Bone marrow (tissue), 2 donors: ENCODE data around the gene POLG.

ENCODE experiments used
- DNase-seq, 2 donors: peaks; one replicate each; lab custom pipeline; 2025; lab: John Stamatoyannopoulos, UW

The POLG gene

DNA sequence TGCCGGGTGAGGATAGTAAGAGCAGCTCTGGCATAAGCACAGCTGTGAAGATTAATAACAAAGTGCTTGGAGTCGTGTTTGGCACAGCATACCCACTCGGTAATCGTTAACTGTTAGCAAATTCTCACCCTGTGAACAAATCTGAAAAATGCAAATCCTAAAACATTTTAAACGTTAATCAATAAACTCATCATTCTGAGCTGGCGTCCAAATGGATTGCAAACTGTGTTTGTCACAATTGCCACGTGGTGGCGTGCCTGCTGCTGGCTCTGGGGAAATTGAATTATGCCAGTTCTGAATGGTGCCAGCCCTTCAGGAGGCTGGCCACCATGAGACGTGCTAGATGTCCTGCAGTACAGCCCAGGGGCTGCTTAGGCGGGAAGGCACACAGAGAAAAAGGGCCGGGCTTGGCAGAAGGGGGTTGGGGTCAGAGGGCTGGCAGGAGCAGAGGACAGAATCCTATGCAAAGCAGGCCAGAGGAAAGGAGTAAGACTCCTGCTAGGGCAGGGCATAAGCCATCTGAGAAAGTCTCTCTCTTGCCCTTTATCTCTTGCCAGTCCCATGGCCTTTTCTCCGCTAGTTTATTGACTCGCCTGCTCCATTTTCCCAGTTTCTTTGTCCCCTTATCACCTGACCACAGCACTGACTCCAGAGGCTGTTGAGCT, 22.1 kb upstream of the POLG start:
- DNase-seq, result no peak

- no peak for DNase-seq
Measured at GRCh38 chr15:89353991-89354390, 19.4 kb upstream of the POLG start.

- DNase-seq, result no peak
Measured at GRCh38 chr15:89352476-89352875, 17.9 kb upstream of the POLG start.

- no peak for DNase-seq
Measured at GRCh38 chr15:89349206-89349558, 14.6 kb upstream of the POLG start.

- no peak for DNase-seq
Measured at GRCh38 chr15:89346516-89347231, 12.1 kb upstream of the POLG start.

DNA sequence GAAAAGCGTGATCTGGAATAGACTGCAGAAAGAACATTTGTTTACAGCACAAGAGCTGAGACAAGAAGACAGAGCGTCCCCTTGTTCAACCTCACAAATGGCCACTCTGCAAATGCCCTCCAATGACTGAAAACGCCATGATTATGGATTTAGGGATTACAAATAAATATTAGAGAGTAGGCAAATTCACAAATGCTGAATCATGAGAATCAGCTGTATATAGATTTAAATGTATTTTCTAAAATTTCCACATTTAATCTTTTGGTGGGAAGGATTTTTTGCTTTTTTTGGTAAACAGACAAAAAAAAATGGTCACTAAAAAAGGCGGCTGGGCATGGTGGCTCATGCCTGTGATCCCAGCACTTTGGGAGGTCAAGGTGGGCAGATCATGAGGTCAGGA, 10.6 kb upstream of the POLG start:
- no peak for DNase-seq

GRCh38 chr15:89342840-89343239, 8.2 kb upstream of the POLG start:
- DNase-seq, result no peak

DNA sequence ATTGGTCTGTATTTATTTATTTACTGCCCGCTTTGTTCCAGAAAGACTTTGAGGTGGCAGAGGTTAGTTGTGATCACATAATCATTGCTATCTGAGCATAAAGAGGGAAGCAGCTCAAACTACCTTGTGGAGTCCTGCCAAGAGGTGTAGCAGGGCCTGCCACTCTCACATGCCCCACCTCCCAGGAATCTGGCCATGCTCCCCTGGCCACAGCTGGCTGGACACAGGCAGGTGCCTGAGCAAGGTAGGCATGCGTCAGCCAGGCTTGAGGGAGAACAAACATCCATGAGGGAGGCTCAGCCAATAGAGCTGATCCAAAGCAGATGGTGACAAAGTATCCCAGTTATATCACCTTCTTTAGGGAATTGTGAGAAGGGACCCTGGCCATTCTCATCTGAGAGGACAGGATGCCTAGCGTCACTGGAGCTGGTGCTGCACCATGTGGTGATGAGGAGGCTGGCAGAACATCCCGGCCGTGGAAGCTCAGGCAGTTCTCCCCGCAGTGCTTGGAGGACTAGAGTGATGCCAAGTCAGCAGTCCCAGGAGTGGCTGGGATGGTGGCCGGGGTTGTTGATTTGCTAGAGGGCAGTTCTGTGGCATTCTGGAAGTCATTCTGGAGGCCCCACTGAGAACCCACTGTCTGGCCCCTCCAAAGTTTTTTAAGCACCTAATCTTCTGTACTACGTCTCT, 6.8 kb upstream of the POLG start:
- DNase-seq, result no peak

DNA sequence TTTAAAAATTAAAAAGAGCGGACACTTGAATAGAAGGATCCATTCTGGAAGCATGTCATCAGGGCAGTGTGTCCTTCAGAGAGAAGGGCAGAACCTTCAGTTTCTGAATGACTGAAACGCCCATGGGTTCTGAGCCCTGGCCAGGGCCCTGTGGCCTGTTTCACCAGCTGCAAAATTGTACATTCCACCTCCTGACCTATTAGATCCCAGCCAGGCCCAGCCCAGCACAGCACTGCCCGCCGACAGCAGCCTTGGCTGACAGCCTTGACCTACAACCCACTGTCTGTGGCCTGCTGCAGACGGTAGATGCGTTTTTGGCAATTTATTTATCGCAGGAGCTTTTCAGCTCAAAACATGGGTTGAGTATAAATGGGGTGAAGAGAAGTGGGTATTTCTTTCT, 5.9 kb upstream of the POLG start:
- no peak for DNase-seq

GRCh38 chr15:89338036-89338435, 3.4 kb upstream of the POLG start:
- DNase-seq, result no peak

GRCh38 chr15:89335298-89336041, 846 bp upstream of the POLG start:
- no peak for DNase-seq

GRCh38 chr15:89333959-89334509, 590 bp downstream of the POLG start:
- peak in 1 of 2 donors; percentile 58 for DNase-seq

DNA sequence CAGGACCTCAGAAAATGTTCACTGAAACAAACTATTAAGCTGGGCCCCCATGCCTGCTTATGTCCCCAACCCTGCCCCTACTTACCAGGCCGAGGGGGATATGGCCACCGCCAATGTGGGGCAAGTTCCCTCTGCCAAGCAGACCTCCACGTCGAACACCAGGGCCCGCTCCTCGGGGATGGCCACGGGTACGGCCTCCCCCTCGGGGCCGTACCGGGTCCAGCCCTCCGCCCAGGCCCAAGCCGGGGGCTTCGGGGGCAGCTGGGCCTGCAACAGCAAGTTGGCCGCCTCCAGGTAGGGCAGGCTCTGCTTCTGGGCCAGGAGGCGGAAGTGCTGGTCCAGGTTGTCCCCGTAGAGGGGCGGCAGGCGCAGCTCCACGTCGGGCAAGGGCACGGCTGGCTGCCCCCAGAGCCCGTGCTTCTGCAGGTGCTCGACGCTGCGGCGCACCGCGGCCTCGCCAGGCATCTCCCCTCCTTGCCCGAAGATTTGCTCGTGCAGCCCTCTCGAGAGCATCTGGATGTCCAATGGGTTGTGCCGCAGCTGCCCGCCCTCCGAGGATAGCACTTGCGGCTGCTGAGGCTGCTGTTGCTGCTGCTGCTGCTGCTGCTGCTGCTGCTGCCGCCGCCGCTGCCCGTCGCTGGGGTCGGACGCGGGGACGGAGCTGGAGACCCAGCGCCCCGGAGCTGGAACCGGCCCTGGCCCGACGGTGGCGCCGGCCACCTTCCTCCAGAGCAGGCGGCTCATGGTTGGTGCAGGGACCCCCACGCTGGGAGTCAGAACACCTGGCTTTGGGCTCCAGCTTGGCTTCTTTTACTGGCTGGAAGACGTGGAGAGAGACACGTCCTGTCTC, 1.4 kb downstream of the POLG start:
- no peak for DNase-seq

- DNase-seq, result no peak
Measured at GRCh38 chr15:89332446-89332845, 2.2 kb downstream of the POLG start.

DNA sequence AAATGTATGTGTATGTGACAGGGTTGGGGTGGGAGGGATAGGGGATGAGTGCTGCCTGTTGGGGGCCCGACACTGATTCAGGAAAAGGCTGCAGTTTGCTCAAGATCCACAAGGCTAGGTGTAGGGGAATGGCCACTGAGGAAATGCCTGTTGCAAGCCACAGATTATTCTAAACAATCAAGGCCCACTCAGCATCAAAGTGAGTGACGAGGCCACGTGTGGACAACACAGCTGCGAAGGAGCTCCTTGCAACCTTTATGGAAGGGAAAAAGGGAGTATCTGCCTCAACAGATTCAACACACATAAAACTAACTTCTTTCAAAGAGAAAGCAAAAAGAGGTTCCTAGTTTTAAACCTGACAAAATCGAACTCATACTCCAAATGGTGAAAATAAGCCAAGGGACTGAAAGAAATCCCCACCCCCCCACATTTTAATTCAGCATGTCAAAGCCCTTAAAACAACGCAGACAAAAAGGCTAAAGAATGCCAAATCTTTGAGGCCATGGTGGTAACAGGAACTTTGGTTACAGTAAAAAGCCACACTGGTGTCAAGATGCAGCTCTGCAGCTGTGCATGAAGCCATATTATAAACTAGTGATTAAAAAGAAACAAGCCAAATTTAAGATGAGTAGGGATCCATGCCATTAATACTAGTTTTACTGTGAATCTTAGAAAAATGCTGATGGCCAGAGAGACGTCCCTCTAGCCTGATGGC, 3.6 kb downstream of the POLG start:
- no peak for DNase-seq

DNA sequence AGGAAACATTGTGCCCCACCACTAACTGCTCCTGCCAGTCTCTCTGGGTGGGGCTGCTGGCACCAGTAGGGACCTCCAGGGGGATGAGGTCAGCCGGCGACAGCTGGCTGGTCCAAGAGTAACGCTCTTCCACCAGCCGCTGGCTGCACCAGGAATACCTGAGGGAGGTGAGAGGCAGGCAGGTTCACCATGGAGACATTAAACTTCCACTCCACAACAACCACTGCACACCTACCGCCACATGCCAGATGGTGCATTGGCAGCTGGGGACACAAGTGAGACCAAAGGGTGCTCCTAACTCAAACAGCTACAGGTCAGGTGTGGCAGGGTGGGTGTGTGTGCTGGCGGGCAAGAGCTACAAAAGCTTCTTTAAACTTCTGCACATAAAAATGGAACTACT, 4.5 kb downstream of the POLG start:
- no peak for DNase-seq

DNA sequence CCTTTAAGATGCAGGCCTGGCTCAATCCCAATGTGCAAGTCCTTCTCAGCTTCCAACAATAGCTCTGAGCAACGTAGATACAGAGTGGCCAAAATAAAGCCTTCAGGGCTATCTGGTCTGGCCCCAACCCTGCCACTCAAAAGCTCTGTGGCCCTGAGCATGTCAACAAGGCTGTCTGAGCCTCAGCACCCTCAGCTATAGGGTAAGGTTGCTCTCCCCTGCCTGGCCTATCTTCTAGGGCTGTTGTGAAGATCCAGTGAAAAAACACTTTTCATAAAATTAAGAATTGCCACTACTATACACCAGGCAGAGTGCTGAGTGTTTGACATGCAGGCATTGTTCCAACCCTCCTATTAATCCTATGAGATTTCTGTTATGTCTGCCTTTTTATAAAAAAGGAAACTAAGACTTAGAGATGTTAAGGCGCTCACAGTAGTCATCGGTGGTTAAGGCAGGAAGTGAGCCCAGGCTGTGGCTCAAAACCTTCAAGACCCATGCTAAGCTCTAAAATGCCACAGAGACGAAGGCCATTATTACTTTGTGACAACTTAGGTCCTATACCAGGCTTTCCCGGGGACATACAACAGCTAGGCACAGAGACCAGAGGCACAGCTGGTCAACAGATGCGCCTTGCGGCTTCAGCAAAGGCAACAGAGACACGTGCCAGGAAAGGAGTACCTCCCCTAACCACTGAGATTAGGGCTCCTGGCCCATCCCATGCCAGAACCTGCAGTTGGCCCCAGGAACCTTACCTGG, 5.1 kb downstream of the POLG start:
- no peak for DNase-seq

DNA sequence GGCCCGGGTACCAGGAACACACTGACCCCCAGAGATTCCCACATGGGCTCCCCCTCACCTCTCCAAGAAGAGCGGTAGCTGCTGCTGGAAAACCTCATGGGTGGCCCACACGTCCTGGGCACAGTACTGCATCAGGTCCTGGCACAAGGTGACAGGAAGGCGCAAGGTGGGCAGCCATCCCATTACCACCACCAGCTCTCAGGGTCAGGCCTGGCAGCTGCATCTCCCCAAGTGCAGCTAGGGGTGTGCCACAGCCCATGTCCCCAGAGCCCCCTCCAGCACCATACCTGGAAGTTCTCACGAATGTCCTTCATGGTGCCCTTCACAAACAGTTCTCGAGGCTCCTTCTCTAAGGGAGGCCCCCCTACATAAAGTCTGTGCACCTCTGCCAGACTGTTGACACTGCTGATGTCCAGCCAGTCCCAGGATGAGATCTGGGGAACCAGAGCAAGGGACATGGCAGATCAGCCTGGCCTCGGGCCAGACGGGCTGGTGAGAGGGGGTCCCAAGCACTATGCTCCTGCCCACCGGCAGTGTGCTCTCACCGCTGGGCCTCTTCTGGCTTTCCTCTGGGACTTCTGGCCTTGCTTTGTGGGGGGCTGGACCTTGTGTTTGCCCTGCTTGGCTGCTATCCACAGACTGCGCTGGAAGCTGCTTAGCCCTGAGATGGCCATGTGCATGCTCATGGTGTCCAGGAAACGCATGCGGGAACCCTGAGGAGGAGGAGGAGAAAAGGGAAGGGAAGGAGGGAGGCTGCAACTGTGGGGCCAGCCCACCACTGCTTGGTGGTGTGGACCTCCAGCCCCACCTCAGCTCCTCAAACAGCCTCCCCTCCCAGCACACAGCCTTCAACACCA, 6.0 kb downstream of the POLG start:
- no peak for DNase-seq

DNA sequence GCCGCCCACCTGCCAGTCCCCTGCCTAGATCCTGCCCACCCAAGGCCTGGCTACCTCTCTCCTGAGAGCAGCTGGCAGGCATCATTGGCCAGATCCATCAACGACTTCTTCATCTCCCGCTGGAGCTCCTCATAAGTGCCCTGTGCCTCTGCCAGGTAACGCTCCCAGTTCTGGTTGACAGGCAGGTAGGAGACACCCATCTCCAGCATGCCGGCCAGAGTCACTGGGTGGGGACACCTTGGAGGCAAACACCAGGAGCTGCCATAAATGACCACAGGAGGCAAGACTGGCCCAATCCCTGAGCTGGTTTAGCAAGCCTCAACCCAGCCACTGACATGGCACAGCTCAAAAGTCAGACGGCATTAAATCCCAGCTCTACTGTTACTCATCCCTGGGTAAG, 7.5 kb downstream of the POLG start:
- DNase-seq, result no peak
